Ovary (tissue), 3 donors: Measurements from ENCODE around the gene ASB15.

ENCODE experiments used
- CTCF ChIP-seq, 3 donors: fragments of 450-650 bp in 2 of 3; fragments of 200-600 bp in 1 of 3; IDR thresholded peaks; one replicate each; pipeline versions ENCODE4 v1.5.1 to v1.8.0; 2016 to 2022; ENCODE audit warnings: antibody characterized with exemption in 3 of 3, mild to moderate bottlenecking in 1 of 3
- EP300 ChIP-seq: sonication (generic); formaldehyde crosslinking; IDR thresholded peaks from one replicate; pipeline ENCODE4 v1.6.1; 2017; ENCODE audit warnings: antibody characterized with exemption
- POLR2A ChIP-seq: fragments of 450-650 bp; IDR thresholded peaks from one replicate; pipeline ENCODE4 v1.6.1; 2017; ENCODE audit warnings: antibody characterized with exemption, mild to moderate bottlenecking, moderate library complexity
- donor health status: DM: no; HTN: no; CAD: no.

GRCh38 chr7:123569352-123570010, 32.1 kb upstream of the ASB15 start:
- TF ChIP-seq CTCF (IDR thresholded peaks at IDR 0.05) (no peak), EP300 (no peak), POLR2A (no peak)
